Measurements from ENCODE around the gene CHID1. TPM values are rescaled to one million over a fixed set of nuclear protein-coding genes. Genes with fewer than 3 reads are reported as not detected.

Gene CHID1
- 10 to 100 TPM; 60.4 to 75.3 TPM for total RNA-seq

GRCh38 chr11:910589-911030, at the start of gene CHID1:
Gene CHID1 (minus strand): TSS chr11:910810. CDS start chr11:904816, 5,994 bp downstream.
- intact Hi-C loops (cut with DNase I, micrococcal nuclease), result loop anchor here (1.0 to 5.0 kb wide), 9 partner anchors 15 to 399 kb away; partner anchors contain the start of genes AP2A2 (in 1 of the 2), GATD1 (in 1 of the 2), HRAS (in 1 of the 2) and POLR2L (in 1 of the 2)
- Mint-ChIP-seq H3K36me3 (ENCODE audit: low read depth) (peaks cover 10% of the 10 kb centered on the region), H3K4me3 (peak within 1 kb of the TSS; percentile 88), H3K27ac (peak within 1 kb of the TSS; percentile 88), H3K9me3 (ENCODE audit: low read depth) (no peaks in the 10 kb centered on the region), H3K27me3 (no peaks in the 10 kb centered on the region), H3K4me1 (peaks cover 24% of the 10 kb centered on the region)
- DNase-seq (peak; percentile 92), ATAC-seq (peak; percentile 98)
- ChIA-PET CTCF (interaction anchor here (1.0 to 1.3 kb wide), 2 partner anchors 14 kb away, joined by 3 to 11 read pairs; partner anchors contain the start of gene AP2A2), POLR2A (interaction anchor here (1.1 kb wide), 1 partner anchor 14 kb away, joined by 4 read pairs; no protein-coding TSS in a partner anchor)

- no peaks in the 10 kb centered on the region for H3K9me3 Mint-ChIP-seq (ENCODE audit: low read depth)
- intact Hi-C loops (cut with DNase I, micrococcal nuclease), result loop anchor here in 1 of 2 experiments (5.0 kb wide), 1 partner anchor 32 kb away; the partner anchor contains the start of gene AP2A2
- ChIA-PET CTCF (no interaction called here), POLR2A (no interaction called here)
- H3K27me3 Mint-ChIP-seq, result no peaks in the 10 kb centered on the region
- no peak overlapping the region for H3K27ac Mint-ChIP-seq
- DNase-seq (no peak), ATAC-seq (no peak)
- peaks cover 18% of the 10 kb centered on the region for H3K36me3 Mint-ChIP-seq (ENCODE audit: low read depth)
- H3K4me1 Mint-ChIP-seq, result peaks cover 8% of the 10 kb centered on the region
- H3K4me3 Mint-ChIP-seq, result no peak overlapping the region
These were observed 49.0 kb upstream of the CHID1 start for GRCh38 chr11:959608-960007.

DNA sequence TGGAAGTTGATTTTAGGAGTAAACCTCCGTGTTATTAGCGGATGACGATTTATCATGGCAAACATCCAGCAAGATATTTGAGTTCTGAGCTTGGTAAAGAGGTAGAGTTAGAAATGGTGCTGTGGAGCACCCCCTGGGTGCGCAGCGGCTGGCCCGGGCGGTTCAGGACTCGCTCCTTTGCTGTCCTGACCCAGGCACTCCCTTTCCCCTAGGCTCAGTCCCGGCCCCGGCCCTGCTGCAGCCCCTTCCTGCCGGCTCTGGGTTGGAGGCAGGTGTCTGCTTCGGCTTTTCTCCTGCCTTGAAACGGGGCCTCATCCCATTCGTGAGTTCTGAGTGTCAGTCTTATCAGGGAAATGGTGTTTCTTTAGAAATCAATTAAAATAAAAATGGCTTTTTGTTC, 48.4 kb upstream of the CHID1 start:
- intact Hi-C loops (cut with DNase I, micrococcal nuclease), result no loop called here
- Mint-ChIP-seq H3K36me3 (ENCODE audit: low read depth) (peaks cover 13% of the 10 kb centered on the region), H3K4me1 (peaks cover 13% of the 10 kb centered on the region), H3K9me3 (ENCODE audit: low read depth) (no peaks in the 10 kb centered on the region), H3K4me3 (no peak overlapping the region), H3K27ac (no peak overlapping the region), H3K27me3 (no peaks in the 10 kb centered on the region)
- ATAC-seq, result no peak
- ChIA-PET POLR2A (no interaction called here), CTCF (no interaction called here)
- DNase-seq, result no peak

- intact Hi-C loops (cut with DNase I, micrococcal nuclease), result no loop called here
- no peaks in the 10 kb centered on the region for H3K9me3 Mint-ChIP-seq (ENCODE audit: low read depth)
- DNase-seq (no peak), ATAC-seq (no peak)
- H3K4me1 Mint-ChIP-seq, result peaks cover 20% of the 10 kb centered on the region
- H3K27me3 Mint-ChIP-seq, result no peaks in the 10 kb centered on the region
- ChIA-PET CTCF (interaction anchor here (0.6 to 1.2 kb wide), 2 partner anchors 12 to 17 kb away, joined by 3 read pairs; no protein-coding TSS in a partner anchor), POLR2A (no interaction called here)
- H3K4me3 Mint-ChIP-seq, result no peak overlapping the region
- H3K27ac Mint-ChIP-seq, result no peak overlapping the region
- peaks cover 12% of the 10 kb centered on the region for H3K36me3 Mint-ChIP-seq (ENCODE audit: low read depth)
These were observed 47.5 kb upstream of the CHID1 start for GRCh38 chr11:958101-958500.

DNA sequence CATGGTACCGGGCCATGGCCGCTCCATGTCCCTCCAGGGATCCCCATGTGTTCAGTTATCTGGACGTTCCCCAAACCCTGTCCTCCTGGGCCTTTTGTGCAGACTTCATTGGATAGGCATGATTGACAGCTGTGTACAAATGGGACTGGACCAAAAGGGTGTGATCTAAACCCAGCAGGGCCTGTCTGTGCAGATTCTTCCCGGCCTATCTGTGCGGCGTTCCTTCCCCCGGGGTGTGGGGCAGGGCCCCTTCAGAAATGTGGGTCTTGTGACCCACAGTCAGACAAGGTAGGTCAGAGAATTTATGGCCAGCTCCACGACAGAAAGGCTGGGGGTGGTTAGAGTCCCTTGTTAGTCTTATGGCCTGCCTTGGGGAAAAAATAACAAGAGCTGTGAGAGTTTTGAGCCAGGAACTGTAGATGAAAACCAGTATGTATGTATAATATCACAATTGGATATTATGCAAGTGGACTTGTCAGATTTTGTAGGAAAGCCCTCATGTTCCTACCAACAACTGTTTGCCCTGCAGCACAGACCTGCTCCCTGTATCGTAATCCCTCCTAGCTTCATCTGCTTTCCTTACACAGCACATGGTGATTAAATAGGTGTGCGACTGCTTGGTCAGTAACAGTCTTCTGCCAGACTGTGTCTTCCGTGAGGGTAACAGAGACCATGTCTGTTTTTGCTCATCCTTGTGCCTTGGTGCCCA, 46.8 kb upstream of the CHID1 start:
- H3K4me3 Mint-ChIP-seq, result no peak overlapping the region
- no peaks in the 10 kb centered on the region for H3K27me3 Mint-ChIP-seq
- H3K9me3 Mint-ChIP-seq (ENCODE audit: low read depth), result no peaks in the 10 kb centered on the region
- no peak for ATAC-seq
- H3K27ac Mint-ChIP-seq, result no peak overlapping the region
- peaks cover 9% of the 10 kb centered on the region for H3K36me3 Mint-ChIP-seq (ENCODE audit: low read depth)
- DNase-seq, result no peak
- intact Hi-C loops (cut with DNase I, micrococcal nuclease), result no loop called here
- ChIA-PET CTCF (interaction anchor here (1.2 kb wide), 1 partner anchor 13 kb away, joined by 3 read pairs; no protein-coding TSS in a partner anchor), POLR2A (no interaction called here)
- H3K4me1 Mint-ChIP-seq, result peaks cover 20% of the 10 kb centered on the region

DNA sequence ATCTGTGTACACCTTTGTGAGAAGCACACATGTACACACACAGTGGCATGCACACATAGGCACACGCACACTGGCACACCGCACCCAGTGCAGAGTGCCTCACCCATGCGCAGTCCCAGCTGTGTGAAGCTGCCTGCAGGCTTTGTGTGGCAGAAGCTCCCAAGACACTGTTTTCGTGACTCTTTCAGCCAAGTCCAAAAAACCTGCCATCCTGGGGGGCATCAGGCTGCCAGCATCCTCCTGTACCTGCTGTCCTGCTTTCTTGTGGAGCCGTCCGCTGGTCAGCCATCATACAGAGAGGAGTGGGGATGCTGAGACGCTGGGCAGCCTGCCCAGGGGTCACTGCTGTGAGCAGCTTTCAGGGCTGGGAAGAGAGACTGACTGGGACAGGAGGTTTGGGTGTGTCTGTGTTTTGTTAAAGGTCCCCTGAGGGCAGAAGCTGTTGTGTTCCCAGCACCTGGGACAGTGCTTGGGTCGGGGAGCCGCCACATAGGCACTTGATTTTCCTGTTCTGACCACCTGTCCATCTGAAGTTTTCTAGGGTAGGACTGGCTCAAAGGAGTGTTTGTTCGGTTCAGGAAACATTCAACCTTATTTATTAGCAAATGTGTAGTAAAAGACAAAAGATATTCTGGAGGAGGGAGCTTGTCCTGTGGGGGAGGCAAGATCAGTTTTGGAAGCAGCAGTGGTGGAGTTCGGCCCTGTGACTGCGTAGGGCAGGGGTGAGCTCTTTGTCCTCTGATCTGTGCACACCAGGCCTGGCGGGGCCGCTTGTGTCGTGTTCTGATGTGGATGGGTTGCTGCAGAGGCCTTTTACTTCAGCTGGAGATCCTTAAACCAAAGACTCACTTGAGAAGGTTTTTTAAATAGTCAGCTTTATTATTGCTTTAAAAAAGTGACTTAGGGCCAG, 44.8 kb upstream of the CHID1 start:
- CTCF ChIA-PET, result interaction anchor here (1.0 to 1.2 kb wide), 2 partner anchors 9 to 11 kb away, joined by 3 to 6 read pairs; no protein-coding TSS in a partner anchor
- intact Hi-C loops (cut with DNase I, micrococcal nuclease), result no loop called here
- no peaks in the 10 kb centered on the region for H3K9me3 Mint-ChIP-seq (ENCODE audit: low read depth)
- H3K4me1 Mint-ChIP-seq, result peaks cover 20% of the 10 kb centered on the region
- peak overlapping the region; percentile 24 for H3K27ac Mint-ChIP-seq
- ATAC-seq, result no peak
- peaks cover 8% of the 10 kb centered on the region for H3K36me3 Mint-ChIP-seq (ENCODE audit: low read depth)
- H3K27me3 Mint-ChIP-seq, result no peaks in the 10 kb centered on the region
- POLR2A ChIA-PET, result no interaction called here
- no peak overlapping the region for H3K4me3 Mint-ChIP-seq
- DNase-seq, result no peak

- H3K9me3 Mint-ChIP-seq (ENCODE audit: low read depth), result no peaks in the 10 kb centered on the region
- intact Hi-C loops (cut with DNase I, micrococcal nuclease), result no loop called here
- CTCF ChIA-PET, result interaction anchor here (1.0 to 1.2 kb wide), 2 partner anchors 10 kb away, joined by 3 to 6 read pairs; no protein-coding TSS in a partner anchor
- H3K27ac Mint-ChIP-seq, result peak overlapping the region; percentile 8
- DNase-seq, result no peak
- no peaks in the 10 kb centered on the region for H3K27me3 Mint-ChIP-seq
- ATAC-seq, result no peak
- POLR2A ChIA-PET, result no interaction called here
- peaks cover 20% of the 10 kb centered on the region for H3K4me1 Mint-ChIP-seq
- H3K36me3 Mint-ChIP-seq (ENCODE audit: low read depth), result peaks cover 15% of the 10 kb centered on the region
- H3K4me3 Mint-ChIP-seq, result no peak overlapping the region
These were observed 44.0 kb upstream of the CHID1 start for GRCh38 chr11:954392-955153.

DNA sequence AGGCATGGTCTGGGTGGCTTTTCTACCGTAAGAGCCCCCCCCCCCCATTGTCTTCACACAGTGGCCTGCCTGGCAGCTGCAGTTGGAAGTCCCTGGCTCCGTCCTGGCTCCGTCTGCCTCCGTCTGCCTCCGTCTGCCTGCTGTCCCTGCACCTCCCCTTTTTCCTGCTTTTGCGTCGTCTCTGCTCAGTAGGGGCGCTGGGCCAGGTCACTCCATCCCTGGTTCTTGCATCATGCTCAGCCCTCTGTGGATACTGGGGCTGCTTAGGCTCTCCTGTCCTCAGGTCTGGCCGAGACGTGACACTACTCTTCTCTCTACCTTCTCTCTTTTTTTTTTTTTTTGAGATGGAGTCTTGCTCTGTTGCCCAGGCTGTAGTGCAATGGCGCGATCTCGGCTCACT, 42.9 kb upstream of the CHID1 start:
- peaks cover 20% of the 10 kb centered on the region for H3K4me1 Mint-ChIP-seq
- H3K4me3 Mint-ChIP-seq, result no peak overlapping the region
- ChIA-PET POLR2A (no interaction called here), CTCF (no interaction called here)
- no peak for DNase-seq
- no peak for ATAC-seq
- H3K27me3 Mint-ChIP-seq, result no peaks in the 10 kb centered on the region
- H3K27ac Mint-ChIP-seq, result no peak overlapping the region
- H3K36me3 Mint-ChIP-seq (ENCODE audit: low read depth), result peaks cover 23% of the 10 kb centered on the region
- intact Hi-C loops (cut with DNase I, micrococcal nuclease), result no loop called here
- H3K9me3 Mint-ChIP-seq (ENCODE audit: low read depth), result no peaks in the 10 kb centered on the region

DNA sequence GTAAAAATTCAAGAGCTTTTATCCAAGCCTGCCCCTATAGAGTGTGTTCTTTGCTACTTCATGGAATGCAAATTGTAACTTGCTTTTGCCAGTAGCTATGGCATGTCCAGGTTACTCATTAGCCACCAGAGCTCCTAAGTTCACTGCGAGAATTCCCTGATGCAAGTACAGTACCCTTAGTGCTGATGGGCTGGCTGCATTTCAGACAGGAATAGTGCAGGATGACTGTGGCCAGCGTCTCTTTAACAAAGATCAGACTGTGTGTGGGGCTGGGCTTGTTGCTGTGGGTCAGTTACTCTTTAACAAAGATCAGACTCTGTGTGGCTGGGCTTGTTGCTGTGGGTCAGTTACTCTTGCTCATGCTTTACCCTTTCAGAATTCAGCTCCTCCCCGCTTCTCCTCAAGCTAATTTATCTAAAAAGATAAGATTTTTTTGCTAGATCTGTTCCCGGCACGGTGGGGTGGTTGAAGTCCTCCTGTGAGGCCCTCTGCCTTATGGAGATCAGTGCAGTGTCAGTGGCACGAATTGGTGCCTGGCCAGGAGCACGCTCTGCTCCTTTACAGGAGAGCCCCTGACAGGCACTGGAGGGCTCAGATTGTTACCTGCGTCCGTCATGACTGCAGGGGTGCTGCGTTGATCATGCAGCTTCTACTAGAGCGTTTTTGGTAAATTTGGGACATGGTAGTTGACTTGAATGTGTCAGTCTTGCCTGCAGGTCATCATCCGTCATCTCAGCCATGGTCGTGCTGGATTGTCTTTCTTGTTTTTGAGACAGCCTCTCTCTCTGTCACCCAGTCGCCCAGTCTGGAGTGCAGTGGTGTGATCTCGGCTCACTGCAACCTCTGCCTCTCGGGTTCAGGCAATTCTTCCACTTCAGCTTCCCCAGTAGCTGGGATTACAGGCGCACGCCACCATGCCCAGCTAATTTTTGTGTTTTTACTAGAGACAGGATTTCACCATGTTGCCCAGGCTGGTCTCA, 42.1 kb upstream of the CHID1 start:
- CTCF ChIA-PET, result interaction anchor here (0.9 to 1.2 kb wide), 2 partner anchors 15 to 105 kb away, joined by 3 read pairs; no protein-coding TSS in a partner anchor
- peaks cover 30% of the 10 kb centered on the region for H3K36me3 Mint-ChIP-seq (ENCODE audit: low read depth)
- no peak for ATAC-seq
- H3K4me1 Mint-ChIP-seq, result peaks cover 20% of the 10 kb centered on the region
- no peaks in the 10 kb centered on the region for H3K27me3 Mint-ChIP-seq
- H3K9me3 Mint-ChIP-seq (ENCODE audit: low read depth), result no peaks in the 10 kb centered on the region
- H3K4me3 Mint-ChIP-seq, result no peak overlapping the region
- intact Hi-C loops (cut with DNase I, micrococcal nuclease), result no loop called here
- no peak for DNase-seq
- POLR2A ChIA-PET, result no interaction called here
- H3K27ac Mint-ChIP-seq, result no peak overlapping the region

GRCh38 chr11:951507-951906, 40.9 kb upstream of the CHID1 start:
- Mint-ChIP-seq H3K36me3 (ENCODE audit: low read depth) (peaks cover 32% of the 10 kb centered on the region), H3K4me1 (peaks cover 19% of the 10 kb centered on the region), H3K9me3 (ENCODE audit: low read depth) (no peaks in the 10 kb centered on the region), H3K27ac (no peak overlapping the region), H3K4me3 (no peak overlapping the region), H3K27me3 (no peaks in the 10 kb centered on the region)
- ChIA-PET POLR2A (interaction anchor here (0.6 kb wide), 1 partner anchor 1348 kb away, joined by 3 read pairs; no protein-coding TSS in a partner anchor), CTCF (interaction anchor here (0.8 to 1.2 kb wide), 3 partner anchors 14 to 101 kb away, joined by 3 to 4 read pairs (median 3); no protein-coding TSS in a partner anchor)
- no peak for ATAC-seq
- no peak for DNase-seq
- intact Hi-C loops (cut with DNase I, micrococcal nuclease), result no loop called here

Data from activated CD4-positive, alpha-beta T cell treated with anti-CD3 and anti-CD28 coated beads for 36 hours (primary cell).